Testis (tissue), 2 donors: ENCODE data around the gene DNAH6.

ENCODE experiments used
- CTCF ChIP-seq, 3 experiments: fragments of 450-650 bp in 2 of 3; fragments of 200-600 bp in 1 of 3; sonication (generic) in 1 of 3; IDR thresholded peaks; one replicate each; pipeline ENCODE4 v1.5.1; 2016 to 2019; ENCODE audit warnings: antibody characterized with exemption in 3 of 3, mild to moderate bottlenecking in 2 of 3, moderate library complexity in 1 of 3
- POLR2A ChIP-seq: fragments of 450-650 bp; IDR thresholded peaks from one replicate; pipeline ENCODE4 v1.6.1; 2017; ENCODE audit warnings: antibody characterized with exemption, mild to moderate bottlenecking, moderate library complexity

- TF ChIP-seq CTCF (IDR thresholded peaks at IDR 0.05) (no peak), POLR2A (no peak)
Observed at GRCh38 chr2:84483320-84483719, 33.0 kb upstream of the DNAH6 start.
